ENCODE data around the gene TAOK3. TPM values are rescaled to one million over a fixed set of nuclear protein-coding genes. Genes with fewer than 3 reads are reported as not detected.

Gene TAOK3
- total and polyA plus RNA-seq, 2 of the 4 experiments (the other 2 are of a cell fraction), result 26.3 to 54.5 TPM

GRCh38 chr12:118359541-118359915, 13.2 kb downstream of the TAOK3 start:
- no TSS peak for BruUV-seq (replicated peaks)

More at GRCh38 chr12:118359541-118359915, 13.2 kb downstream of the TAOK3 start:
- in situ Hi-C loops (cut with MboI; ENCODE audit: low sequenced_read_pairs) (loop anchor here (25.0 kb wide), 1 partner anchor 1753 kb away; the partner anchor contains the start of gene RAB35), dilution Hi-C loops (cut with HindIII; ENCODE audit: low sequenced_read_pairs, unreplicated experiment) (no loop called here), intact Hi-C loops (cut with micrococcal nuclease) (loop anchor here (2.0 kb wide), 1 partner anchor 53 kb away; no protein-coding TSS in a partner anchor)
- 0 out of 2 replicates have a peak, but pooled peaks cover 3% of the 10 kb centered on the region for H3K36me3 ChIP-seq (ENCODE audit: control insufficient read depth, insufficient read depth, low read length)
- H3K79me1 ChIP-seq (ENCODE audit: low read depth in 1 of 2, low read length in 2 of 2), result peaks cover 16 to 54% of the 10 kb centered on the region in 2 experiments
- H2AFZ ChIP-seq (replicated peaks; ENCODE audit: low read length, poor library complexity), result no peak overlapping the region
- TF ChIP-seq POLR2A (IDR thresholded peaks at IDR 0.05; ENCODE audit: low read depth, low read length), result no peak
- TF ChIP-seq RCOR1 (IDR thresholded peaks at IDR 0.05; ENCODE audit: insufficient replicate concordance, low read length), result no peak
- TF ChIP-seq MXI1 (IDR thresholded peaks at IDR 0.05; ENCODE audit: borderline replicate concordance, low read depth, low read length), result no peak
- peak overlapping the region; percentile 74 for H2BK120ac ChIP-seq (ENCODE audit: low read depth, low read length)
- no peak overlapping the region for H3K4me3 ChIP-seq (ENCODE audit: insufficient read depth, low read depth, low read length)
- H2BK5ac ChIP-seq (ENCODE audit: low read depth, low read length, poor library complexity, severe bottlenecking), result peak overlapping the region; percentile 89
- no peaks in the 10 kb centered on the region for H3K9me3 ChIP-seq (ENCODE audit: control insufficient read depth, insufficient read depth, low read length)
- peak overlapping the region; percentile 73 for H3K4ac ChIP-seq (ENCODE audit: low read depth, low read length)
- H3K9ac ChIP-seq (ENCODE audit: low read depth, low read length), result no peak overlapping the region
- DNase-seq, result no peak
- H3K14ac ChIP-seq (replicated peaks; ENCODE audit: low read depth, low read length), result peak overlapping the region; percentile 81
- no peak overlapping the region; a peak in 1 of 4 replicates for H4K8ac ChIP-seq (ENCODE audit: low read depth in 2 of 2, low read length in 2 of 2)
- H3K9me1 ChIP-seq (ENCODE audit: insufficient read depth, low read length), result peaks cover 9% of the 10 kb centered on the region
- peaks cover 4% of the 10 kb centered on the region; the same call in 1 of the 2 replicates for H4K20me1 ChIP-seq (ENCODE audit: insufficient read depth, low read length)
- H3K23ac ChIP-seq (ENCODE audit: low read depth, low read length), result peak overlapping the region; percentile 86; the same call in 1 of the 2 replicates
- H3K18ac ChIP-seq (ENCODE audit: low read depth, low read length), result peak overlapping the region; percentile 40
- no peak for ATAC-seq (ENCODE audit: low read depth)
- H3K56ac ChIP-seq (ENCODE audit: extremely low read depth, insufficient read depth, low read length), result no peak overlapping the region; the same call in 1 of the 2 replicates
- H4K91ac ChIP-seq (ENCODE audit: insufficient read depth, low read depth, low read length), result no peak overlapping the region
- H3K27me3 ChIP-seq (ENCODE audit: control insufficient read depth, insufficient read depth, low read length), result no peaks in the 10 kb centered on the region
- H2AK9ac ChIP-seq (replicated peaks; ENCODE audit: low read depth, low read length, poor library complexity), result no peak overlapping the region
- peaks cover 8% of the 10 kb centered on the region for H3K4me1 ChIP-seq (ENCODE audit: control insufficient read depth, insufficient read depth, low read length)
- 0 out of 3 replicates have a peak overlapping the region, but pooled peaks have one; percentile 50 for H2BK15ac ChIP-seq (ENCODE audit: low read depth, low read length)
- peak overlapping the region; percentile 7; the same call in 1 of the 2 replicates for H3K4me2 ChIP-seq (ENCODE audit: low read depth, low read length)
- no CpG with 5 or more reads among the region's 4 CpGs for WGBS, 2 experiments (ENCODE audit: extremely low coverage in 2 of 2, insufficient read length in 1 of 2)
- H2BK20ac ChIP-seq (ENCODE audit: low read depth, low read length), result peak overlapping the region; percentile 78
- H2AK5ac ChIP-seq (ENCODE audit: low read depth, low read length), result peak overlapping the region; percentile 85
- H3K27ac ChIP-seq (ENCODE audit: insufficient read depth, low read length), result peak overlapping the region; percentile 77; the same call in 1 of the 2 replicates
- POLR2A ChIA-PET (ENCODE audit: unreplicated experiment), result no interaction called here
- CTCF ChIA-PET, result interaction anchor here (1.4 kb wide), 1 partner anchor 19 kb away, joined by 6 read pairs; no protein-coding TSS in a partner anchor
- no peak overlapping the region for H4K5ac ChIP-seq (ENCODE audit: low read depth, low read length)
